HCT116 (cell line): Measurements from ENCODE around the gene SHTN1. TPM values are rescaled to one million over a fixed set of nuclear protein-coding genes. Genes with fewer than 3 reads are reported as not detected.

Experiments used
- ATAC-seq: fragments of 200-7000 bp; cut with Tn5 transposase; 2 replicates; pipeline ENCODE4 v1.9.1; 2020; ENCODE audit warnings: mild to moderate bottlenecking, moderate library complexity
- Bru-seq: library from RNA; stranded (reverse); fragments of 400-500 nt; gene quantifications from one replicate; lab custom pipeline; 2021; lab: Mats Ljungman, UMichigan
- BruChase-seq, 2 experiments: library from RNA; stranded (reverse); fragments of 400-500 nt; gene quantifications; one replicate each; lab custom pipeline; 2021; lab: Mats Ljungman, UMichigan
- BruUV-seq: library from RNA; stranded (reverse); fragments of 400-500 nt; replicated peaks from 2 replicates; lab custom pipeline; 2021; lab: Mats Ljungman, UMichigan
- CTCF ChIA-PET: fragments of 300-600 bp; sonication (Branson Sonifier 250); formaldehyde crosslinking; loops from one replicate; lab custom pipeline; 2021; ENCODE audit warnings: antibody characterized with exemption; lab: Charles Lee
- POLR2A ChIA-PET: fragments of 300-600, 350-600 bp; sonication (Branson Sonifier 250); formaldehyde crosslinking; loops from one replicate; lab custom pipeline; 2021; ENCODE audit warnings: antibody characterized with exemption; lab: Charles Lee
- RAD21 ChIA-PET, 2 experiments: fragments of 300-600 bp; sonication (Branson Sonifier 250); formaldehyde crosslinking; loops; one replicate each; lab custom pipeline; 2023; ENCODE audit warnings: low total read pairs in 2 of 2; ENCODE audit not compliant: uncharacterized antibody in 2 of 2, unreplicated experiment in 2 of 2, low non-redundant PET in 1 of 2; lab: Charles Lee
- DNase-seq: peaks from one replicate; pipeline ENCODE4 v3.0.0-alpha.2; 2010; ENCODE audit warnings: low read depth, low spot score
- H2AFZ ChIP-seq: fragments of 200-600 bp; shearing (Covaris generic), sonication (generic); 2 replicates; pipeline ENCODE4 v1.6.1; 2017; ENCODE audit warnings: low read depth, mixed run types, mixed read lengths, antibody characterized with exemption, low read length; ENCODE audit not compliant: poor library complexity, severe bottlenecking
- H3K27ac ChIP-seq: 2 replicates; pipeline ENCODE4 v1.5.1; 2012; ENCODE audit warnings: low read depth, low read length
- H3K27me3 ChIP-seq: fragments of 200-600 bp; sonication (generic); 2 replicates; pipeline ENCODE4 v1.6.1; 2016; ENCODE audit warnings: mixed run types, low read length, mixed read lengths; ENCODE audit not compliant: insufficient read depth
- H3K36me3 ChIP-seq, 2 experiments: fragments of 200-500 bp in 1 of 2; fragments of 200-600 bp in 1 of 2; sonication (Bioruptor generic) in 1 of 2; sonication (generic) in 1 of 2; 2 replicates each; pipeline versions ENCODE4 v1.5.1 to v1.6.1; 2014 to 2016; ENCODE audit warnings: low read length in 2 of 2, inconsistent platforms in 1 of 2, mixed read lengths in 1 of 2, mixed run types in 1 of 2; ENCODE audit not compliant: insufficient read depth in 2 of 2, control insufficient read depth in 1 of 2
- H3K4me1 ChIP-seq, 2 experiments: fragments of 200-600 bp in 1 of 2; sonication (generic) in 1 of 2; 2 replicates each; pipeline versions ENCODE4 v1.5.1 to v1.6.1; 2012 to 2017; ENCODE audit warnings: low read length in 2 of 2, inconsistent platforms in 1 of 2, mild to moderate bottlenecking in 1 of 2, mixed read lengths in 1 of 2, mixed run types in 1 of 2, moderate library complexity in 1 of 2; ENCODE audit not compliant: insufficient read depth in 2 of 2, control insufficient read depth in 1 of 2
- H3K4me2 ChIP-seq: fragments of 200-600 bp; sonication (generic); 2 replicates; pipeline ENCODE4 v1.6.1; 2017; ENCODE audit warnings: mixed run types, low read length, mixed read lengths
- H3K4me3 ChIP-seq, 2 experiments: fragments of 200-600 bp in 1 of 2; sonication (generic) in 1 of 2; replicated peaks in 1 of 2; 2 replicates each; pipeline ENCODE4 v1.5.1; 2011 to 2016; ENCODE audit warnings: low read length in 2 of 2, control low read depth in 1 of 2, low read depth in 1 of 2, mild to moderate bottlenecking in 1 of 2, mixed read lengths in 1 of 2, mixed run types in 1 of 2
- H3K79me2 ChIP-seq: fragments of 200-600 bp; sonication (generic); 2 replicates; pipeline ENCODE4 v1.6.1; 2017; ENCODE audit warnings: mild to moderate bottlenecking, mixed run types, low read length, moderate library complexity, mixed read lengths; ENCODE audit not compliant: insufficient read depth
- H3K9ac ChIP-seq: fragments of 200-600 bp; sonication (generic); 2 replicates; pipeline ENCODE4 v1.6.1; 2016; ENCODE audit warnings: low read length, mixed read lengths
- H3K9me2 ChIP-seq: fragments of 200-600 bp; sonication (generic), shearing (Covaris generic); 2 replicates; pipeline ENCODE4 v1.6.1; 2017; ENCODE audit warnings: mixed run types, mild to moderate bottlenecking, moderate library complexity; ENCODE audit not compliant: insufficient read depth
- H3K9me3 ChIP-seq, 2 experiments: fragments of 200-500 bp in 1 of 2; fragments of 200-600 bp in 1 of 2; sonication (Bioruptor generic) in 1 of 2; sonication (generic) in 1 of 2; 2 replicates each; pipeline ENCODE4 v1.6.1; 2014 to 2017; ENCODE audit warnings: low read length in 2 of 2, mixed read lengths in 2 of 2, inconsistent platforms in 1 of 2, low read depth in 1 of 2, mild to moderate bottlenecking in 1 of 2, mixed run types in 1 of 2, moderate library complexity in 1 of 2; ENCODE audit not compliant: control insufficient read depth in 1 of 2, insufficient read depth in 1 of 2
- H4K20me1 ChIP-seq: fragments of 200-600 bp; sonication (generic), shearing (Covaris generic); 2 replicates; pipeline ENCODE4 v1.6.1; 2017; ENCODE audit warnings: mixed run types, mild to moderate bottlenecking, moderate library complexity; ENCODE audit not compliant: insufficient read depth
- CEBPB ChIP-seq: IDR thresholded peaks from 2 replicates; pipeline ENCODE4 v1.6.1; 2012; ENCODE audit warnings: low read depth
- CTCF ChIP-seq, 3 experiments: fragments of 200-600 bp in 1 of 3; sonication (generic) in 1 of 3; IDR thresholded peaks in 2 of 3; conservative IDR thresholded peaks in 1 of 3; 2 replicates each; pipeline ENCODE4 v1.5.1; 2012 to 2017; ENCODE audit warnings: low read depth in 2 of 3, low read length in 2 of 3, antibody characterized with exemption in 1 of 3, borderline replicate concordance in 1 of 3, control low read depth in 1 of 3, mild to moderate bottlenecking in 1 of 3, mixed read lengths in 1 of 3, mixed run types in 1 of 3, moderate library complexity in 1 of 3; ENCODE audit not compliant: insufficient read depth in 1 of 3
- EGR1 ChIP-seq: IDR thresholded peaks from 2 replicates; pipeline ENCODE4 v1.6.1; 2012; ENCODE audit warnings: low read depth
- ELF1 ChIP-seq: IDR thresholded peaks from 2 replicates; pipeline ENCODE4 v1.6.1; 2012; ENCODE audit warnings: low read depth, borderline replicate concordance
- EZH2phosphoT487 ChIP-seq: fragments of 200-600 bp; IDR thresholded peaks from 2 replicates; pipeline ENCODE4 v1.6.1; 2018; ENCODE audit warnings: antibody characterized with exemption, borderline replicate concordance
- FOSL1 ChIP-seq: IDR thresholded peaks from 2 replicates; pipeline ENCODE4 v1.6.1; 2012; ENCODE audit warnings: low read depth
- POLR2A ChIP-seq: IDR thresholded peaks from 2 replicates; pipeline ENCODE4 v1.7.0; 2011; ENCODE audit warnings: borderline replicate concordance; ENCODE audit not compliant: insufficient read depth, insufficient read length; ENCODE audit errors: extremely low read depth
- RAD21 ChIP-seq: IDR thresholded peaks from 2 replicates; pipeline ENCODE4 v1.6.1; 2012; ENCODE audit warnings: low read depth, mild to moderate bottlenecking
- REST ChIP-seq: IDR thresholded peaks from 2 replicates; pipeline ENCODE4 v1.6.1; 2012; ENCODE audit warnings: low read depth
- SIN3A ChIP-seq: IDR thresholded peaks from 2 replicates; pipeline ENCODE4 v1.6.1; 2012; ENCODE audit warnings: low read depth
- SP1 ChIP-seq: IDR thresholded peaks from 2 replicates; pipeline ENCODE4 v1.6.1; 2012; ENCODE audit warnings: low read depth
- TCF7L2 ChIP-seq: IDR thresholded peaks from 2 replicates; pipeline ENCODE4 v1.7.0; 2011; ENCODE audit warnings: borderline replicate concordance, inconsistent platforms; ENCODE audit not compliant: insufficient read depth, insufficient read length; ENCODE audit errors: extremely low read depth
- ZBTB33 ChIP-seq: IDR thresholded peaks from 2 replicates; pipeline ENCODE4 v1.6.1; 2011; ENCODE audit warnings: mild to moderate bottlenecking, low read length, moderate library complexity; ENCODE audit not compliant: insufficient replicate concordance; ENCODE audit errors: extremely low read depth
- ZFX ChIP-seq: fragments of 450-650 bp; IDR thresholded peaks from 2 replicates; pipeline ENCODE4 v1.6.1; 2017
- intact Hi-C: fragments of 100-400 bp; cut with micrococcal nuclease; formaldehyde crosslinking; loops from 2 replicates; pipeline ENCODE4 v1.10.0; 2022
- long read RNA-seq: library from polyadenylated mRNA; unstranded; transcript quantifications from one replicate; pipeline ENCODE4 v2.0.0, GENCODE V29; 2021; ENCODE audit not compliant: unreplicated experiment
- polyA plus RNA-seq: library from polyadenylated mRNA; unstranded; fragments of >200 nt; gene quantifications from 2 replicates; pipeline ENCODE4 v1.2.1, GENCODE V29; 2012; ENCODE audit warnings: missing spikeins
- total RNA-seq: library from RNA; stranded (reverse); gene quantifications from one replicate; pipeline ENCODE4 v1.2.1, GENCODE V29; 2021; ENCODE audit not compliant: unreplicated experiment

Gene SHTN1, protein sequence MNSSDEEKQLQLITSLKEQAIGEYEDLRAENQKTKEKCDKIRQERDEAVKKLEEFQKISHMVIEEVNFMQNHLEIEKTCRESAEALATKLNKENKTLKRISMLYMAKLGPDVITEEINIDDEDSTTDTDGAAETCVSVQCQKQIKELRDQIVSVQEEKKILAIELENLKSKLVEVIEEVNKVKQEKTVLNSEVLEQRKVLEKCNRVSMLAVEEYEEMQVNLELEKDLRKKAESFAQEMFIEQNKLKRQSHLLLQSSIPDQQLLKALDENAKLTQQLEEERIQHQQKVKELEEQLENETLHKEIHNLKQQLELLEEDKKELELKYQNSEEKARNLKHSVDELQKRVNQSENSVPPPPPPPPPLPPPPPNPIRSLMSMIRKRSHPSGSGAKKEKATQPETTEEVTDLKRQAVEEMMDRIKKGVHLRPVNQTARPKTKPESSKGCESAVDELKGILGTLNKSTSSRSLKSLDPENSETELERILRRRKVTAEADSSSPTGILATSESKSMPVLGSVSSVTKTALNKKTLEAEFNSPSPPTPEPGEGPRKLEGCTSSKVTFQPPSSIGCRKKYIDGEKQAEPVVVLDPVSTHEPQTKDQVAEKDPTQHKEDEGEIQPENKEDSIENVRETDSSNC
- total RNA-seq (64.0 TPM), Bru-seq, nascent RNA (percentile 87 among the genes with signal in this experiment), BruChase-seq, experiment 1, labeled RNA remaining after a 6-hour chase (percentile 85 among the genes with signal in this experiment), BruChase-seq, experiment 2, labeled RNA remaining after a 2-hour chase (percentile 89 among the genes with signal in this experiment)
- 12.2 and 17.6 TPM in 2 replicates for polyA plus RNA-seq
- long read RNA-seq, full-length matches to known transcripts: 80 of 122 reads
- long read RNA-seq, partial matches to known transcripts: 23 of 122 reads
- long read RNA-seq, other reads (novel, unspliced or antisense): 19 of 122 reads

DNA sequence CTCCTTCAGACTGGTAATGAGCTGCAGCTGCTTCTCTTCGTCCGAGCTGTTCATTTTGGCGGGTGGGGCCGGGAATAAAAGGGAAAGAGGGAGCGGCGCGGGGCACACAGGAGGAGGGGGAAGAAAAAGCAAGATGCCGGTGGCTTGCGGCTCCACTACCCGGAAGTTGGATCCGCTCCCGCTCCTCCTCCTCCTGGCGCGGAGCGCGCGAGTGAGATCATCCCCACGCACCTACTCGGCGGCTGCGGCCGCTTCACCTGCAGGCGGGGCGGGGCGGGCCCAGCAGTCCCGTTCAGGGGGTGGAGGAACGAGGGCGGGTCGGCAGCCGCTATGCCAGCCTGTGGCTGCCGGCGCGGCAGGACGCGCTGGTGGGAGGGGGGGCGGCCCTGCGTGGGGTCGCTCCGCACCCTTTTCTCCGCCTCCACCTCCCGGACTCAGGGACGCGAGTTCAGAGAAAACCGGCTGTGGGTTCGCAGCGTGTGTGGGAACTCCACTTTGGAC is at the start of gene SHTN1:
Gene SHTN1, minus strand, starts transcription at position 162 of the 501 bp plus-strand sequence. Its CDS starts 108 bp downstream, at position 54.
- DNase-seq (peak; percentile 84), ATAC-seq (peak; percentile 89)
- Histone ChIP-seq H3K9ac (peak within 1 kb of the TSS; percentile 93), H4K20me1 (no peaks in the 10 kb centered on the region), H3K27ac (peak within 1 kb of the TSS; percentile 92), H3K9me3 (no peaks in the 10 kb centered on the region), H3K36me3 (peaks cover 0 to 9% of the 10 kb centered on the region in 2 experiments; a peak in 1 of 4 replicates), H3K4me2 (peak within 1 kb of the TSS; percentile 95), H3K4me3 (peak within 1 kb of the TSS; percentile 85 to 89), H3K4me1 (peaks cover 25 to 36% of the 10 kb centered on the region in 2 experiments), H2AFZ (peak within 1 kb of the TSS; percentile 37), H3K9me2 (no peaks in the 10 kb centered on the region), H3K79me2 (peaks cover 46% of the 10 kb centered on the region), H3K27me3 (no peaks in the 10 kb centered on the region)
- POLR2A ChIA-PET: interaction anchor here (0.8 to 1.0 kb wide), 3 partner anchors 15 to 32 kb away, joined by 4 read pairs; no protein-coding TSS in a partner anchor
- CTCF ChIA-PET: interaction anchor here (0.7 to 2.1 kb wide), 6 partner anchors 57 to 217 kb away, joined by 3 to 8 read pairs (median 6); no protein-coding TSS in a partner anchor
- RAD21 ChIA-PET: no interaction called here
- intact Hi-C loops: loop anchor here (1.0 to 5.0 kb wide), 2 partner anchors 58 to 162 kb away; no protein-coding TSS in a partner anchor
- no TSS peak for BruUV-seq
- TF ChIP-seq REST (no peak), ZBTB33 (no peak), CTCF (IDR thresholded peaks at IDR 0.05 in 2 of 3, conservative IDR thresholded peaks at IDR 0.05 in 1 of 3; ENCODE audit: borderline replicate concordance in 1 of 3, insufficient read depth in 1 of 3, low read depth in 2 of 3, low read length in 2 of 3) (no peak), SIN3A (peak; percentile 86), ELF1 (peak; percentile 85; the same call in 1 of the 2 replicates), CEBPB (no peak), FOSL1 (no peak), RAD21 (no peak), POLR2A (peak; percentile 56), TCF7L2 (peak; percentile 50), EZH2phosphoT487 (no peak), ZFX (peak; percentile 28; the same call in 1 of the 2 replicates), SP1 (no peak; the same call in 1 of the 2 replicates), EGR1 (peak; percentile 88)
